ENCODE data around the gene C5orf63.
"Not testable (repeated sequence)": the region's sequence is repeated elsewhere in the genome, so short reads cannot be mapped to it uniquely, and the experiment has no call there.

DNA sequence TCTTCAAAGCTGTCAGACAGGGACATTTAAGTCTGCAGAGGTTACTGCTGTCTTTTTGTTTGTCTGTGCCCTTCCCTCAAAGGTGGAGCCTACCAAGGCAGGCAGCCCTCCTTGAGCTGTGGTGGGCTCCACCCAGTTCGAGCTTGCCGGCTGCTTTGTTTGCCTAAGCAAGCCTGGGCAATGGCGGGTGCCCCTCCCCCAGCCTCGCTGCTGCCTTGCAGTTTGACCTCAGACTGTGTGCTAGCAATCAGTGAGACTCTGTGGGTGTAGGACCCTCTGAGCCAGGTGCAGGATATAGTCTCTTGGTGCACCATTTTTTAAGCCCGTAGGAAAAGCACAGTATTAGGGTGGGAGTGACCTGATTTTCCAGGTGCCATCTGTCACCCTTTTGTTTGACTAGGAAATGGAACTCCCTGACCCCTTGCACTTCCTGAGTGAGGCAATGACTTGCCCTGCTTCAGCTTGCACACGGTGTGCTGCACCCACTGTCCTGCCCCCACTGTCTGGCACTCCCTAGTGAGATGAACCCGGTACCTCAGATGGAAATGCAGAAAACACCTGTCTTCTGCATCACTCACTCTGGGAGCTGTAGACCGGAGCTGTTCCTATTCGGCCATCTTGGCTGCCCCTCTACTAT is 35.4 kb upstream of the C5orf63 start:
- TF ChIP-seq CTCF (IDR thresholded peaks at IDR 0.05; ENCODE audit: low read depth, low read length); EZH2phosphoT487 (IDR thresholded peaks at IDR 0.05; ENCODE audit: low read depth): not testable (repeated sequence)

Measured in OCI-LY3 (cell line).